Right cardiac atrium (tissue), 5 donors: Measurements from ENCODE around the gene DNAJC13. TPM values are rescaled to one million over a fixed set of nuclear protein-coding genes. Genes with fewer than 3 reads are reported as not detected.

Source experiments
- ATAC-seq, 2 donors: fragments of 200-7000 bp; cut with Tn5 transposase; one replicate each; pipeline versions ENCODE4 v1.8.0 to v1.9.1; 2020; ENCODE audit warnings: moderate library complexity in 2 of 2, mild to moderate bottlenecking in 1 of 2
- DNase-seq, 3 donors: peaks; one replicate each; pipeline ENCODE4 v3.0.0-alpha.2; 2020
- H3K27ac ChIP-seq: one replicate; pipeline ENCODE4 v1.5.1; 2013; ENCODE audit warnings: mild to moderate bottlenecking, low read length, control low read depth, moderate library complexity
- H3K27me3 ChIP-seq: one replicate; pipeline ENCODE4 v1.6.1; 2013; ENCODE audit not compliant: control insufficient read depth, insufficient read depth
- H3K4me1 ChIP-seq: one replicate; pipeline ENCODE4 v1.6.1; 2013; ENCODE audit warnings: low read length; ENCODE audit not compliant: control insufficient read depth, insufficient read depth
- H3K4me3 ChIP-seq: one replicate; pipeline ENCODE4 v1.5.1; 2013; ENCODE audit warnings: low read length, control low read depth
- H3K9me3 ChIP-seq: one replicate; pipeline ENCODE4 v1.6.1; 2013; ENCODE audit warnings: low read length; ENCODE audit not compliant: control insufficient read depth
- WGBS: extraction: QIAGEN DNeasy Blood & Tissue Kit; methylation state at CpG from one replicate; pipeline ENCODE4 v1.1.7; 2013; 5-methylcytosine and 5-hydroxymethylcytosine counted together
- intact Hi-C, 4 donors: fragments of 100-400 bp; cut with DNase I; formaldehyde crosslinking; loops; one replicate each; pipeline versions ENCODE4 v1.11.0 to v1.14.0; 2022 to 2023
- polyA plus RNA-seq: library from polyadenylated mRNA; stranded (reverse); fragments of 200-250 nt; gene quantifications from one replicate; pipeline ENCODE4 v1.2.3, GENCODE V29; 2013
- total RNA-seq, 4 donors: library from RNA; stranded (reverse); fragmentation: NEBNext Ultra II Directional; extraction: Animal tissue kit (Norgen Biotek cat#: 25700); gene quantifications; one replicate each; pipeline ENCODE4 v1.2.1, GENCODE V29; 2021
- donor health status: healthy with polysubstance abuse.
- donor health status: DM: no; HTN: yes; CAD: no.
- donor health status: DM: no; HTN: no; CAD: no.
- donor health status: DM: no; HTN: yes; CAD: no; lungs with severe emphysema.
- donor health status: DM: yes; HTN: yes; CAD: no.

The DNAJC13 gene
- total and polyA plus RNA-seq, 5 donors = 9.3 to 32.4 (median 30.2) TPM

DNA sequence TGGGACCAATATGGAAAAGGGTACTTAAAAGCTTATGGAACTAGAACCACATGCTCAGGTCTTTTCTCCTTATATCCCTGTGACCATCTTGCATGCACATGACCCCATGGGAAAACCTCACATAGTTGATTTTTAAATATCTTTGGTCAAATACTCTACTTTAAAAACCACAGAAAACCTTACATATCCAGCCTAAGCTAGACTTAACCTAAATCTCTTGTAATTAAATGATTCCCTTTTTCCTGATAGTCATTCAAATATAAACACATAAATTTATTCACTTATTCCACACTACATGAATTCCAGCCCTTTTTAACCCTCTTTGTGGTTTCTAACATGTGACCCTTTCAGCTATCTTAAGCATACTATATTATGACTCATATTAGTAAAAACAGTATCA lies 46.8 kb downstream of the DNAJC13 start:
- Histone ChIP-seq H3K9me3 (no peaks in the 10 kb centered on the region), H3K27me3 (no peaks in the 10 kb centered on the region), H3K27ac (no peak overlapping the region), H3K4me1 (no peaks in the 10 kb centered on the region), H3K4me3 (no peak overlapping the region)
- DNase-seq (no peak), ATAC-seq (no peak)
- intact Hi-C loops = no loop called here

DNA sequence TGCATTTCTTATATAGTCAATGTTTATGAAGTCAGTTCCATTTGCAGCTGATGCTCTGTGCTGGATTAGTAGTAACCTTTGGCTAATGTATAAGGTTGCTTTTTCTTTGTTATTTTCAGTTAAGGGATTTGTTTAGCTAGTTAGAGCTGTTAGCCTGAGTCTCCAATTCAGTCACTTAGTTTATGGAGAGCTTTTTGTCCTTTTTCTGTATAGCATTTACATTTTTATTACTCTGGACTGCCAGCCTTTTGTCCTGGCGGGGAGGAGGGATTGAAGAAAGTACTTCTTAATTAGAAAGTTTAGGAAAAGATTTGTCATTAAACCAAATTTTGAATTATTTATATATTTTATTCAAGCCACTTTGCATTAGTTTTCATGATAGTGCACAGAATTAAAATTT lies 52.0 kb downstream of the DNAJC13 start:
- DNase-seq (no peak), ATAC-seq (no peak)
- Histone ChIP-seq H3K4me3 (no peak overlapping the region), H3K27ac (no peak overlapping the region), H3K9me3 (no peaks in the 10 kb centered on the region), H3K4me1 (no peaks in the 10 kb centered on the region), H3K27me3 (no peaks in the 10 kb centered on the region)
- intact Hi-C loops = no loop called here
- WGBS = 56% methylated on average over 1 of the region's 1 CpG

DNA sequence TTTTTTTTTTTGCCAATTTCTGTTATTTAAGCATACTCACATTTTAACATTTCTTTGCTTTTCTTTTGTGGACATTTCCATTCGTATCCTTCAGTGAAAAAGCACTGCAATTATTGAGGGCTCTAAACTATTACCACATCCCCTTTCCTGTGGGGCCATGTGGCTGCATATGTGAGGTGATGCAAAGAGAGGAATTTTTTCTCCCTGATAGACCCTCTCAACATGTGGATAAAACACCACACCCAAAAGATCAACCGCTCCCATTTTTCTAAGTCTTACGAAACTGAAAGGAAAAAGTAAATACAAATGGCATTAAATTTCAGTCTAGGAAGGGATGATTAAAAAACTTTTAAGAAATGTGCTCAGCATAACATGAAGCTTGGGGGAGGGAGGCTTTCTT lies 68.8 kb downstream of the DNAJC13 start:
- no peak for DNase-seq
- Histone ChIP-seq H3K9me3 (no peaks in the 10 kb centered on the region), H3K4me3 (no peak overlapping the region), H3K27ac (no peak overlapping the region), H3K27me3 (no peaks in the 10 kb centered on the region), H3K4me1 (no peaks in the 10 kb centered on the region)
- intact Hi-C loops = no loop called here
- ATAC-seq = no peak
- 87% methylated on average over 3 of the region's 3 CpGs for WGBS

DNA sequence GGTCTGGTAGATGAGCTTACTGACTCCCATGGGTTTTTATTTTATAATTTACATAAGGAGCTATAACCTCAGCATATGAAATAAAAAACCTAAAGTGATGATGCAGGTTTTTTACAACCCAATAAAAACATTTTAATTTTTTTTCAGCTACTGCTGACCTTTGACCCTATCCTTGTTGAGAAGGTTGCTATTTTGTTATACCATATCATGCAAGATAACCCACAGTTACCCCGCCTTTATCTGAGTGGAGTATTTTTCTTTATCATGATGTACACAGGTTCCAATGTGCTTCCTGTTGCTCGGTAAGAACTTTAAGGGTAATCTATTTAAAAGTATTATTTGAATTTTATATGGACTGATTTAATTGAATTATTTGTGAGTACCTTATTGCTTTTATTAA lies 70.8 kb downstream of the DNAJC13 start:
- no peak overlapping the region for H3K27ac ChIP-seq
- H3K4me1 ChIP-seq = no peaks in the 10 kb centered on the region
- 56% methylated on average over 2 of the region's 2 CpGs for WGBS
- ATAC-seq (no peak), DNase-seq (no peak)
- H3K27me3 ChIP-seq = no peaks in the 10 kb centered on the region
- H3K9me3 ChIP-seq = no peaks in the 10 kb centered on the region
- intact Hi-C loops = no loop called here
- no peak overlapping the region for H3K4me3 ChIP-seq

DNA sequence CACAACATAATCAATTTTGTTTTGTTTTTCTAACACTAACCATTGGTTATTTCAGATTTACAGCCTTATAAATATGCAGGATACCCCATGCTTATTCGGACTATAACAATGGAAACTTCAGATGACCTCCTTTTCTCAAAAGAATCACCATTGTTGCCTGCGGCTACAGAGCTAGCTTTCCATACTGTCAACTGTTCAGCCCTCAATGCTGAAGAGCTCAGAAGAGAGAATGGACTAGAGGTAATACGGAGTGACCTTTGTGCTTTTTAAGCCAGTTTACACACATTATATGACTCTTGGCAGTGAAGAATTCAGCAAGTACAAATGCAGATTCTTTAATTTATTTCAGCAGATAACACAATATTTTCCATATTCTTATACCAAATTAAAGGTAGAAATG lies 81.8 kb downstream of the DNAJC13 start:
- intact Hi-C loops = no loop called here
- Histone ChIP-seq H3K4me1 (no peaks in the 10 kb centered on the region), H3K9me3 (no peaks in the 10 kb centered on the region), H3K4me3 (no peak overlapping the region), H3K27me3 (no peaks in the 10 kb centered on the region), H3K27ac (no peak overlapping the region)
- ATAC-seq = no peak
- DNase-seq = no peak
- 98% methylated on average over 3 of the region's 3 CpGs for WGBS

DNA sequence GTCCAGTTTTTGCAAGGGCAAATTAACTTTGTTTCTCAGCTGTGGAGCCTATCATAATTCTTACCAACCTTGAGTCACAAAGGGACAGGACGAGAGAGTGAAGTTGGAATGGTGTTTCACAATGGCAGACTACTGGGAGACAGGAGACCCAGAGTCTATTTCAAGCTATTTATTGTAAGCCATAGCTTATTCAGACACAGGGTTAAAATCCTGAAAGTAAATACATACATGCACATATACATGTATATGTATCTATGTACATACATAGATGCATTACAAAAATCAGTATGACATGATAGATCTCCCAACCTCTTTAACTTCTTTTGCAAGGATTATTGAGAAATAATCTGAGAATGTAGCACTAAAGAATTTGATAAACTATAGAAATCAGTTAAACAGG lies 86.3 kb downstream of the DNAJC13 start:
- DNase-seq (no peak), ATAC-seq (no peak)
- Histone ChIP-seq H3K27me3 (no peaks in the 10 kb centered on the region), H3K4me3 (no peak overlapping the region), H3K9me3 (no peaks in the 10 kb centered on the region), H3K4me1 (no peaks in the 10 kb centered on the region), H3K27ac (no peak overlapping the region)
- 87% methylated on average over 1 of the region's 1 CpG for WGBS
- intact Hi-C loops = no loop called here

DNA sequence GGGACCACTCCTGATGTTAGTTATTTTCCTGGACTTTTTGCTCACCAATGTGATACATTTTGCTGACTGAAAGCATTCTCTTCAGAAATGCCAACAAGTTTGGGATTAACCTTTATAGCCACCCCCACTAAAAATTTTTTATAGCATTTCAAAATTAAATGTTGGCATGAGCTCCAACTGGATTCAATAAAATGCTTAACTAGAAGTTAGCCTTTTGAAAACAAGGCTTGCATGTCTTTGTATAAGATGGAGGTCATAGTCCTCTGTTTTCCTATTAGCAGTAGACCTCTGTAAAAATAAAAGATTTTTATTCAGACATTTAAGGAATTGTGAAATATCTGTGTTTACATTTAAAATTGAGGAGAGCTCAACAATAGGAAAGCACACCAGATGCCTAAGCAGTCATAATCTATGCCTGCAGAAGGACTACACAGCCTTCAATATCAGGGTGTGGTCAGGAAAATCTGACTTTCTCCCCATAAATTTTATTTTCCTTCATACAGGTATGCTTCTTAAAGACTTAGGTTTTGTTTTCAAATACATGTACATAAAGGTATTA lies 87.2 kb downstream of the DNAJC13 start:
- no peaks in the 10 kb centered on the region for H3K27me3 ChIP-seq

DNA sequence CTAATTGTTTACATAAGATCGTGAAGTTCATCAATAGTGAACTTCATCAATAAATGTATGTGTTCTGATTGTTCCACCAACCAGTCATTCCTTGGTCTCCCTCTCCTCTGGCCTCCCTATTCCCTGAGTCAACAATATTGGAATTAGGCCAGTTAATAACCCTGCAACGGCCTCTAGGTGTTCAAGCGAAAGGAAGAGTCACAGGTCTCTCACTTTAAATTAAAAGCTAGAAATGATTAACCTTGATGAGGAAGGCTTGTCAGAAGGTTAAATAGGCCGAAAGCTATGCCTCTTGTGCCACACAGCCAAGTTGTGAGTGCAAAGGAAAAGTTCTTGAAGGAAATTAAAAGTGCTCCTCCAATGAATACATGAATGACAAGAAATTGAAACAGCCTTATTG lies 90.4 kb downstream of the DNAJC13 start:
- Histone ChIP-seq H3K9me3 (no peaks in the 10 kb centered on the region), H3K4me1 (no peaks in the 10 kb centered on the region), H3K27me3 (no peaks in the 10 kb centered on the region), H3K4me3 (no peak overlapping the region), H3K27ac (no peak overlapping the region)
- ATAC-seq (no peak), DNase-seq (no peak)
- WGBS = 92% methylated on average over 4 of the region's 4 CpGs
- intact Hi-C loops = no loop called here

More for the DNA sequence above, 87.2 kb downstream of the DNAJC13 start:
- Histone ChIP-seq H3K4me3 (no peak overlapping the region), H3K9me3 (no peaks in the 10 kb centered on the region), H3K4me1 (no peaks in the 10 kb centered on the region), H3K27ac (no peak overlapping the region)
- ATAC-seq = no peak
- intact Hi-C loops = no loop called here
- no peak for DNase-seq

DNA sequence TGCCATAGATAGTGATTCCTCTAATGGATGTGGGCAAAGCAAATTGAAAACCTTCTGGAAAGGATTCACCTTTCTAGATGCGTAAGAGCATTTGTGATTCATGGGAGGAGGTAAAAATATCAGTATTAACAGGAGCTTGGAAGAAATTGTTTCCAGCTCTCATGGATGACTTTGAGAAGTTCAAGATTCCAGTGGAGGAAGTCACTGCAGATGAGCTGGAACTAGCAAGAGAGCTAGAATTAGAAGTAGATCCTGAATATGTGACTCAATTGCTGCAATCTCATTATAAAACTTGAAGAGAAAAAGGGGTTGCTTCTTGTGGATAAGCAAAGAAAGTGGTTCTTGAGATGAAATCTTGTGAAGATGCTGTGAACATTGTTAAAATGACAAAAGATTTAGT lies 91.8 kb downstream of the DNAJC13 start:
- Histone ChIP-seq H3K27ac (no peak overlapping the region), H3K4me3 (no peak overlapping the region), H3K4me1 (no peaks in the 10 kb centered on the region), H3K27me3 (no peaks in the 10 kb centered on the region), H3K9me3 (no peaks in the 10 kb centered on the region)
- intact Hi-C loops = no loop called here
- no peak for DNase-seq
- 96% methylated on average over 1 of the region's 1 CpG for WGBS
- ATAC-seq = no peak

DNA sequence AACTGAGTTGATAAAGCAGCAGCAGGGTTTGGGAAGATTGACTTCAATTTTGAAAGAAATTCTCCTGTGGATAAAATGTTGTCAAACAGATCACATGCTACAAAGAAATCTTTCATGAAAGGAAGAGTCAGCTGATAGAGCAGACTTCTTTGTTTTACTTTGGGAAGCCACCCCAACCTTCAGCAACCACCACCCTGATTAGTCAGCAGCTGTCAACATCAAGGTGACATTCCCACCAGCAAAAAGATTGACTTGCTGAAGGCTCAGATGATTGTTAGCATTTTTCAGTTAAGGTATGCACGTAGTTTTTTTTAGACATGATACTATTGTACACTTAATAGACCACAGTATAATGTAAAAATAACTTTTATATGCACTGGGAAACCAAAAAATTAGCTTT lies 92.2 kb downstream of the DNAJC13 start:
- 93% methylated on average over 1 of the region's 1 CpG for WGBS
- no peak overlapping the region for H3K4me3 ChIP-seq
- ATAC-seq = no peak
- H3K27ac ChIP-seq = no peak overlapping the region
- no peaks in the 10 kb centered on the region for H3K27me3 ChIP-seq
- H3K9me3 ChIP-seq = no peaks in the 10 kb centered on the region
- H3K4me1 ChIP-seq = no peaks in the 10 kb centered on the region
- intact Hi-C loops = no loop called here
- no peak for DNase-seq

DNA sequence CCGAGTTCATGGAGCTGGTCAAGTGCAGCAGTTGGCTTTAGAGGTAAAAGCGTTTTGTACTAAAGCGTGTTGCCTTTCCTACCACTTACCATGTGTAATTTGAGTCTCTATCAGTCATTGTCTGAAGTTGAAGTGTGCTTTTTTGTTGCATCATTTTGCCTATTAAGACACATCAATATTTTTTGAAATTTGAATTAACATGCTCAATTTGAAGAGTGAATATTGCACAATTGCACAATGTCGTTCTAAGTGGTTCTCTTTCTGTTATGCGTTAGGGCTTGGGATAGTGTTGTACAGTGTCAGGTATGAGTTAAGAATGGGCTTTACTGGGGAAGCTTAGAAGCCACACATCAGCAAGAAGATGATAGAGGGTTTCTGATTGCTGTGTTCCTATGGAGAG lies 95.8 kb downstream of the DNAJC13 start:
- DNase-seq (no peak), ATAC-seq (no peak)
- no peaks in the 10 kb centered on the region for H3K4me1 ChIP-seq
- no peaks in the 10 kb centered on the region for H3K27me3 ChIP-seq
- no peak overlapping the region for H3K27ac ChIP-seq
- H3K4me3 ChIP-seq = no peak overlapping the region
- intact Hi-C loops = no loop called here
- H3K9me3 ChIP-seq = no peaks in the 10 kb centered on the region
- WGBS = 95% methylated on average over 5 of the region's 5 CpGs

DNA sequence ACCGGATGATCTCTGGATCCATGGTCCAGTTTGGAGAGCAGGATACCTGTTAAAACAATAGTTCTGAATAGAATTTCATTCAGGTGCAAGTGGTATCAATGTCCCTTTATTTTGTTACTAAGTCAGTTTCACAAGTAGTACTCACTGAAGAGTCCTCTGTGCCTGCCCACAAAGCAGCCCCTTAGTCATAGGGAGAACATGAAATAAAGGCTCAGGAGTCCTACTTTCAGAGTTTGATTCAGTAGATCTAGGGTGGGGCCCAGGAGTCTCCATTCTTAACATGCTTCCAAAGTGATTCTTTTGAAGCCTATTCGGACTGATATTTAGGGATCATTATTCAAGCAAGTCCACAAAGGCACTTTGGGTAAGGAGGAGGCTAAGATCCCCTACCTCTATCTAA lies 100.0 kb downstream of the DNAJC13 start:
- ATAC-seq (no peak), DNase-seq (no peak)
- WGBS = 95% methylated on average over 2 of the region's 2 CpGs
- no peak overlapping the region for H3K27ac ChIP-seq
- no peaks in the 10 kb centered on the region for H3K4me1 ChIP-seq
- no peaks in the 10 kb centered on the region for H3K9me3 ChIP-seq
- no peaks in the 10 kb centered on the region for H3K27me3 ChIP-seq
- H3K4me3 ChIP-seq = no peak overlapping the region
- intact Hi-C loops = no loop called here
